ENCODE measurements around the gene ITGAD.
A peak's percentile ranks its signal among the peaks of the same experiment; 100 is the strongest.
"Not testable (repeated sequence)": the region's sequence is repeated elsewhere in the genome, so short reads cannot be mapped to it uniquely, and the experiment has no call there.

The ITGAD gene

GRCh38 chr16:31407406-31407805, 14.3 kb downstream of the ITGAD start:
- no peak for DNase-seq

- no peak for DNase-seq
Observed at GRCh38 chr16:31409433-31409832, 16.3 kb downstream of the ITGAD start.

- DNase-seq: no peak
Observed at GRCh38 chr16:31410082-31410481, 16.9 kb downstream of the ITGAD start.

- DNase-seq: no peak
Observed at GRCh38 chr16:31411024-31411844, 18.1 kb downstream of the ITGAD start.

- DNase-seq: no peak
Observed at GRCh38 chr16:31412750-31413149, 19.6 kb downstream of the ITGAD start.

- no peak for DNase-seq
Observed at GRCh38 chr16:31413381-31413780, 20.2 kb downstream of the ITGAD start.

- DNase-seq: no peak
Observed at GRCh38 chr16:31413943-31414342, 20.8 kb downstream of the ITGAD start.

GRCh38 chr16:31414706-31415105, 21.6 kb downstream of the ITGAD start:
- DNase-seq: no peak

- no peak for DNase-seq
Observed at GRCh38 chr16:31416371-31416770, 23.2 kb downstream of the ITGAD start.

- DNase-seq: not testable (repeated sequence)
Observed at GRCh38 chr16:31417036-31417435, 23.9 kb downstream of the ITGAD start.

GRCh38 chr16:31417916-31418315, 24.8 kb downstream of the ITGAD start:
- no peak for DNase-seq

- DNase-seq: no peak
Observed at GRCh38 chr16:31420037-31420436, 26.9 kb downstream of the ITGAD start.

- DNase-seq: peak; percentile 74
Observed at GRCh38 chr16:31421587-31421986, 28.5 kb downstream of the ITGAD start.

GRCh38 chr16:31423241-31423640, 30.1 kb downstream of the ITGAD start:
- no peak for DNase-seq

GRCh38 chr16:31423801-31424200, 30.7 kb downstream of the ITGAD start:
- no peak for DNase-seq

GRCh38 chr16:31427441-31428278, 34.5 kb downstream of the ITGAD start:
- DNase-seq: peak; percentile 60

GRCh38 chr16:31428279-31428597, 35.1 kb downstream of the ITGAD start, which contains the start of gene COX6A2:
TSS of gene COX6A2 (minus strand) at chr16:31428360. CDS start at chr16:31428325, 35 bp downstream.
- DNase-seq: no peak

GRCh38 chr16:31428638-31429247, 35.6 kb downstream of the ITGAD start:
- DNase-seq: no peak

- DNase-seq: no peak
Observed at GRCh38 chr16:31429314-31429713, 36.2 kb downstream of the ITGAD start.

GRCh38 chr16:31429796-31430195, 36.7 kb downstream of the ITGAD start:
- DNase-seq: no peak

- no peak for DNase-seq
Observed at GRCh38 chr16:31430380-31431052, 37.4 kb downstream of the ITGAD start.

GRCh38 chr16:31435341-31436220, 42.4 kb downstream of the ITGAD start:
- DNase-seq: no peak

Data from stimulated activated CD4-positive, alpha-beta T cell treated with anti-CD3 and anti-CD28 coated beads, Interleukin-1b, Interleukin-23, amount 100 ng/mL, for 48 hours (primary cell).